WTC11 (cell line): Measurements from ENCODE around the gene ZBTB20.

Experiments used
- TF ChIP-seq, protein P1 (sequence below): fragments of 200-600 bp; IDR thresholded peaks from 2 replicates; pipeline ENCODE4 v1.8.0; 2022; ENCODE audit warnings: antibody characterized with exemption
- TF ChIP-seq, protein P2 (sequence below): sonication (generic); formaldehyde crosslinking; IDR thresholded peaks from 2 replicates; pipeline ENCODE4 v1.8.1; 2022; ENCODE audit warnings: mild to moderate bottlenecking, moderate library complexity, missing genetic modification reagents
- TF ChIP-seq, protein P3 (sequence below): sonication (generic); formaldehyde crosslinking; IDR thresholded peaks from 2 replicates; pipeline ENCODE4 v1.8.0; 2022; ENCODE audit warnings: mild to moderate bottlenecking, missing genetic modification reagents

DNA sequence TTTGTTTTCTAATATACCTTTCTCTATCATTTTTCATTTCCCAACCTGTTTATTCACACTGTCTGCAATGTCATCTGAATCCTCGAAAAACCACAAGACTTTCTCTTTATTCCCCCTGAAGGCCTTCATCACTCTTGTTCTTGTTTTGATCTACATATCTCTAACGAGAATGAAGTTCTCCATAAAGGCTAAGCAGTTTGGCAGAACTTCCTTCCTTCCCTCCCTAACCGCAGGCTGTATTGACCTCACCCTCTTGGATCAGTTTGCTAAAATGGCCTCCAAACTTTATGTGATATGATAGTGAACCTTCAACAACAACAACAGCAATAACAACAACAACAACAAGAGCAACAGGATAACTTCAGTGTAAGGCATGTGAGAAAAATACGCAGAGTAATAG, 460.5 kb downstream of the ZBTB20 start:
- TF ChIP-seq, protein P1, sequence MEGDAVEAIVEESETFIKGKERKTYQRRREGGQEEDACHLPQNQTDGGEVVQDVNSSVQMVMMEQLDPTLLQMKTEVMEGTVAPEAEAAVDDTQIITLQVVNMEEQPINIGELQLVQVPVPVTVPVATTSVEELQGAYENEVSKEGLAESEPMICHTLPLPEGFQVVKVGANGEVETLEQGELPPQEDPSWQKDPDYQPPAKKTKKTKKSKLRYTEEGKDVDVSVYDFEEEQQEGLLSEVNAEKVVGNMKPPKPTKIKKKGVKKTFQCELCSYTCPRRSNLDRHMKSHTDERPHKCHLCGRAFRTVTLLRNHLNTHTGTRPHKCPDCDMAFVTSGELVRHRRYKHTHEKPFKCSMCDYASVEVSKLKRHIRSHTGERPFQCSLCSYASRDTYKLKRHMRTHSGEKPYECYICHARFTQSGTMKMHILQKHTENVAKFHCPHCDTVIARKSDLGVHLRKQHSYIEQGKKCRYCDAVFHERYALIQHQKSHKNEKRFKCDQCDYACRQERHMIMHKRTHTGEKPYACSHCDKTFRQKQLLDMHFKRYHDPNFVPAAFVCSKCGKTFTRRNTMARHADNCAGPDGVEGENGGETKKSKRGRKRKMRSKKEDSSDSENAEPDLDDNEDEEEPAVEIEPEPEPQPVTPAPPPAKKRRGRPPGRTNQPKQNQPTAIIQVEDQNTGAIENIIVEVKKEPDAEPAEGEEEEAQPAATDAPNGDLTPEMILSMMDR: no peak
- TF ChIP-seq, protein P2, sequence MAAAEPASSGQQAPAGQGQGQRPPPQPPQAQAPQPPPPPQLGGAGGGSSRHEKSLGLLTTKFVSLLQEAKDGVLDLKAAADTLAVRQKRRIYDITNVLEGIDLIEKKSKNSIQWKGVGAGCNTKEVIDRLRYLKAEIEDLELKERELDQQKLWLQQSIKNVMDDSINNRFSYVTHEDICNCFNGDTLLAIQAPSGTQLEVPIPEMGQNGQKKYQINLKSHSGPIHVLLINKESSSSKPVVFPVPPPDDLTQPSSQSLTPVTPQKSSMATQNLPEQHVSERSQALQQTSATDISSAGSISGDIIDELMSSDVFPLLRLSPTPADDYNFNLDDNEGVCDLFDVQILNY (CRISPR knock-in tag): no peak
- TF ChIP-seq, protein P3, sequence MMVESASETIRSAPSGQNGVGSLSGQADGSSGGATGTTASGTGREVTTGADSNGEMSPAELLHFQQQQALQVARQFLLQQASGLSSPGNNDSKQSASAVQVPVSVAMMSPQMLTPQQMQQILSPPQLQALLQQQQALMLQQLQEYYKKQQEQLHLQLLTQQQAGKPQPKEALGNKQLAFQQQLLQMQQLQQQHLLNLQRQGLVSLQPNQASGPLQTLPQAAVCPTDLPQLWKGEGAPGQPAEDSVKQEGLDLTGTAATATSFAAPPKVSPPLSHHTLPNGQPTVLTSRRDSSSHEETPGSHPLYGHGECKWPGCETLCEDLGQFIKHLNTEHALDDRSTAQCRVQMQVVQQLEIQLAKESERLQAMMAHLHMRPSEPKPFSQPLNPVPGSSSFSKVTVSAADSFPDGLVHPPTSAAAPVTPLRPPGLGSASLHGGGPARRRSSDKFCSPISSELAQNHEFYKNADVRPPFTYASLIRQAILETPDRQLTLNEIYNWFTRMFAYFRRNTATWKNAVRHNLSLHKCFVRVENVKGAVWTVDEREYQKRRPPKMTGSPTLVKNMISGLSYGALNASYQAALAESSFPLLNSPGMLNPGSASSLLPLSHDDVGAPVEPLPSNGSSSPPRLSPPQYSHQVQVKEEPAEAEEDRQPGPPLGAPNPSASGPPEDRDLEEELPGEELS (CRISPR knock-in tag): no peak
